Midbrain (tissue), 1 donor: ENCODE data around the gene CYP2D6.
A peak's percentile ranks its signal among the peaks of the same experiment; 100 is the strongest.
"Not testable (repeated sequence)": the region's sequence is repeated elsewhere in the genome, so short reads cannot be mapped to it uniquely, and the experiment has no call there.

Experiments
- DNase-seq: peaks from one replicate; lab custom pipeline; 2025; lab: John Stamatoyannopoulos, UW

CYP2D6 gene

DNA sequence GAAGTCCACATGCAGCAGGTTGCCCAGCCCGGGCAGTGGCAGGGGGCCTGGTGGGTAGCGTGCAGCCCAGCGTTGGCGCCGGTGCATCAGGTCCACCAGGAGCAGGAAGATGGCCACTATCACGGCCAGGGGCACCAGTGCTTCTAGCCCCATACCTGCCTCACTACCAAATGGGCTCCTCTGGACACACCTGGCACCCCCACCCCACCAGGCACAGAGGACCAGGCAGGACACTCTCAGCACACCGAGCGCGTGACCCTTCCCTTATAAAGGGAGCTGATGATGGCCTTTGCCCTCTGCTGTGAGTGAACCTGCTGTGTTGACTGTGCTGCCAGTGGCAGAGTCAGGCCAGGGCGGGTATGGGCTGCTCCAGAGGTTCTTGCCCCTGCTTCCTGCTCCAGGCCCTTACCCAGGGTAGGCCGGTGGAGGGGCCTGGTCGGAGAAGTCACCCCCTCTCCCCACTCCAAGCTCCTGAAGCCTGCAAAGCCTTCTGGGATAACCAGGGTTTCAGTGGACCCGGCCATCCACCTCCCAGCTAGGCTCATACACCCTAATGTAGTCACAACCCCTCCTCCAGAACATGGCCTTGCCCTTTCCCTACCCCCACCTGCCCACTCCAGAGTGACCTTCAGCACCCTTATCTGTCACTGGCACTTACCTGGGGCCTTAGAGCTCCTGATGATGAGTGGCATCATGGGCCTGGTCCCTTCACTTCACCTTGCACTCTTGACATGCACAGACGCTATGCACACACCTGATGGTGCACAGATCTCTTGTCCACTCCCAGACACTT lies at the start of gene CYP2D6:
Gene CYP2D6, minus strand, starts transcription at position 172 of the 793 bp plus-strand sequence. Its CDS starts 19 bp downstream, at position 153.
- not testable (repeated sequence) for DNase-seq

DNA sequence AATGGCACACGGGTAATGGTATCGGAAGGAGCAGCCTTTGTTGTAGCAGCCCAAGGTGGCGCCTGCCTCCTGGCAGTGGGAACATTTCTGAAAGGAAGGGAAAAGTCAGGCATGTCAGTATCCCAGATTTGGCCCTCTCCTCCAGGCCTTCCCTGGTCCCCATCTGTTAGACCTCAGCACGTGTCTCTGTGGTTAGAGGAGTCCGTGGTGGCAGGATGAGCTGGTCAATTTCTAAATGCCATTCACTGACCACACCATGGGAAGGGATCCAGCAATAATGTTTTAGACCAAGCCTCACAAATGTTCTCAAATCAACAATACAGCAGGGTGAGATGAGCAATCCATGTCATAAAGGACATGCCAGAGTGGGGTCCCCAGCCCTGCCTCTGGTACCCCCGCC lies 49.0 kb upstream of the CYP2D6 start:
- no peak for DNase-seq

DNA sequence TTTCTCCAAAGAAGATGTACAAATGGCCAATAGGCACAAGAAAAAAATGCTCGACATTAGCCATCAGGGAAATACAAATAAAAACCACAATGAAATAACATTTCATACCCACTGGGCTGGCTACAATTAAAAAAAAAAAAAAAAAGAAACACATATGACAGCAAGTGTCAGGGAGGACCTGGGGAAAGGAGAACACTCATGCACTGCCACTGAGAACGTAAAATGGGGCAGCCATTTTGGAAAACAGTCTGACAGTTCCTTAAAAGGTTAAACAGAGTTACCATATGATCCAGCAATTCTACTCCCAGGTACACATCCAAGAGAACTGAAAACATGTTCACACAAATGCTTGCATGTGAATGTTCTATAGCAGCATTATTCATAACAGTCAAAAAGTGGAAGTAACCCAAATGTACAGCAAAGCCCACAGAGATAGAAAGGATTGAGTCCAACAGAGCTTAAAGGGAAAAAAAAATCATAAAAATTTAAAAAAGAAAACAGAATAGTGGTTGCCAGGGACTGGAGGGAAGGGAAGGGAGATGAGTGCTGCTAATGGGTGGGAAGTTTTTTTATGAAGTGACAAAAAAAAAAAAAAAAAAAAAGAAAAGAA lies 48.4 kb upstream of the CYP2D6 start:
- DNase-seq = no peak

DNA sequence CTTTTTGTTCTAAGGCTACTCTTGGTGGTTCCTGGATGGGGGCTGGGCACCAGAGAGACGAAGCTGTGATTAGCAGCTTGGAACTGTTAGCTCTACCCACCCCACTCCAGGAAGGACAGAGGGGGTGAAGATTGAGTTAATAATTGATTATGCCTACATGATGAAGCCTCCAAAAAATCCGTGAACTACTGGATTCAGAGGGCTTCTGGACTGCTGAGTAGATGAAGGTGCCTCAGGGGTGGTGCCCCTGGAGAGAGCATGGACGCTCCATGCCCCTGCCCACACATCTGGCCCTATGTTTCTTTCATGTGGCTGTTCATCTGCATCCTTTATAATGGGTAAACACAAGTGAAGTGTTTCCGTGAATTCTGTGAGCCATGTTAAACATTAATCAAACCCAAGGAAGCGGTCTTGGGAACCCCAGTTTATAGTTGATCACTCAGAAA lies 47.3 kb upstream of the CYP2D6 start:
- no peak for DNase-seq

DNA sequence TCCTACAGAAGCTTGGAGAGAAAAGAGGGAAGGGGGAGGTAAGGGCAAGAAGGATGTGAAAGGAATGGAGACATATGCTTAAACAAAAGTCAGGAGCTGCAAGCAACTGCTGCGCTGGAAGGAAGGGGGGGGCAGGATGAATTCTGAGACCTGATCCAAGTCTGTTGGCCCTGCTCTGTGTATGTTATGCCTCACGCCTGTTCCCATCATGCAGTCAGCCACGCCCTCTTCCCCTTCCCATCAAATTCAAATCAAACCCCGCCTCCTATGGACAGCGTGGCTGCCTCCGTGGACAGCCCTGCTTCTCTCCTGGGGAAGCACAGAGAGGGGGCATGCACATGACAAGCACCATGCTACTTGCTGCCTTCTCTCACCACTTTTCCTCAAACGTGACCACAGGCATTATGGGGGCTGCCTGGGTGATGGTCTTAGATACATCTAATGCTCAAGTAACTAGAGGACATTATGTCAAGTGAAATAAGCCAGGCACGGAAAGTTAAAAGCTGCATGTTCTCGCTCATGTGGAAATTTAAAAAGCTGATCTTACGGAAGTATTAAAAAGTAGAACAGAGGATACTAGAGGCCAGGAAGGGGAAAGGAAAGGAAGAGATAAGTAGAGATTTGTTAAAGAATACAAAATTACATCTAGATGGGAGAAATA lies 45.8 kb upstream of the CYP2D6 start:
- no peak for DNase-seq

DNA sequence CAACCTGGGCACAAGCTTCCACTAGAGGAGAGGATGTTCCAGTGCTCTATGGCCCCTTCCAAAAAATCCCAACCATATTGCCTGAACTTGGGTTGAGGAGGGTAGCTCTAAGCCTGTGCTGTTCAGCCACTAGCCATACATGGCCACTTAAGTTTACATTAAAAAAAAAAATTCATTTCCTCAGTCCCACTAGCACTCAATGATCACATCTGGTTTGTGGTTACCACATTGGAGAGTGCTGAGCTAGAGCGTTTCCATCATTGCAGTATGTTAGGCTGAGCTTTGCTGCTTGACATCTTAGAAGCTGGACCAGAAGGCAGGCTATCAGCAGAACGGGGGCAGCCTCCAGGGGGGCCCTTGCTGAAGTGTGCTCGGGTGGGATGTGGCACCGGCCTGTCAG lies 43.5 kb upstream of the CYP2D6 start:
- no peak for DNase-seq

GRCh38 chr22:42173183-42173926 lies 42.7 kb upstream of the CYP2D6 start:
- DNase-seq = no peak

DNA sequence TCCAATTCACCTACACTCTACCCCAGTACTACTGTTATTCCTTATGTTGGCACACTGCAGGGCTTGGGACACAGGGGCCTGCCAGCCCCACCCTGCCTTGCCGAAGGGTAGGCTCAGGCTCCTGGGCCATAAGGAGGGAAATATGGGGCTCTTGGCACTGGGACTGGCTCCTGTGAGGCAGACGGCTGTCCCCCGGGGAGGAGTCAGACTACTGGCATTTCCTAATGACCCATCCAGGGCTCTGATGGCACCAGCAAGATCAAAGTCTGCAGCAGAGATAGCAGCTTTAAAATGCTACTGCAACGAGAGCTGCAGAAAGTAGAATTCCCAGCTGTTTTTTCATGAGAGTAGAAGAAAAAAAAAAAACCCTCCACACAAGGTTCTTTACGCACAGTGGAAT lies 42.2 kb upstream of the CYP2D6 start:
- DNase-seq = no peak

DNA sequence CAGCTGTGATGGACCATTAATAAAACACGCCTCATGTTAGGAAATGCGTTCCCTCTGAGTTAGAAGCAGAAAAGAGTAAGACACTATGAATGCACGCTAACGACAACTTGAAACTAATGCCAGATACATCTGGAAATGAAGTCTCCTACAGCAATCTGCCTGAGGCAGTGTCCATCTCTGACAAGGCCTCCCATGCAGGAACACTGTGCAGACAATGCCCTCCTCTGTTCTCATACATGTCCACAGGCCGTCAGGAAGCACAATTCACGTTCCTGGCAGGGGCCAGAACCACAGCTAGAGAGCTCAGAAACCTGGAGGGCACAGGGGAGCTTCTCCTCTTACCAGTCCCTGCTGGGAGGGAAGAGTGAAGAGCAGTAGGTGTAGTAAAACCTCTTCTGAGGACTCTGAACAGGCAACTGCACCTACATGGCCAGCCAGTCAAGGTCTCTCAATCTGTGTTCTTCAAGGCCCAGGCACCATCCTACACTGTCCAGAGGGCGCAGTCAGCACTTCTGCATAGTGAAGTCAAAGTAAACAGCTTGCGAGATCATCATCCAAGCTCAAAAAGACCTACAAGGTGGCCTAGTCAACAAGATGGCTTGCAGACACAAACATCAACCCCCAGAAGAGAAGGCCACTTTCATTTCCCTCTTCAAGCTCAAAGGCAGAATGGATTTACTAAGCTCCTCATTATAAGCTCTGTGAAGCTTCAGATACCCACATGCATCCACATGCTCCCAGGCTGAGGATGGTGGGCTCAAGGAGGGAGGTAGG lies 41.5 kb upstream of the CYP2D6 start:
- no peak for DNase-seq

- DNase-seq = no peak
Measured at GRCh38 chr22:42171417-42171816, 40.8 kb upstream of the CYP2D6 start.

- no peak for DNase-seq
Measured at GRCh38 chr22:42170946-42171345, 40.3 kb upstream of the CYP2D6 start.

GRCh38 chr22:42169055-42169469 lies 38.5 kb upstream of the CYP2D6 start:
- DNase-seq = peak; percentile 83

DNA sequence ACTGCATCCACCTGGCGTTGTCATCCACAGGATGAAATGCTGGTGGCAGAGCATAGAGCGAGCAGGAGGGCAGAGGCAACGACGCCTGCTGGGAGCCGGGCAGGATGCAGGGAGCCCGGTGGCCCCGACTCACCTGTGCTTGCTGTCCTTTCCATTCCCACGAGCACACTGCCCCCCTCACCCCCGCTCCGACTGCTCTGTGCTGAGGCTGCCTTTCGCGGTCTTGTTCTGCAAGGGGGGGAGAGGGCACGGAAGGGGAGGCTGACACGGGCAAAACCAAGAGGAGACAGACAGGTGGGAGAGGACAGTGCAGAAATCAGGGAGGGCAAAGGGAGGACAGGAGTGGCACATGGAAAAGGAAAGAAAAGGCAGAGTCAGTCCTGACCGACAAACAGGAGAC lies 37.9 kb upstream of the CYP2D6 start:
- no peak for DNase-seq

- no peak for DNase-seq
Measured at GRCh38 chr22:42167066-42167465, 36.5 kb upstream of the CYP2D6 start.

GRCh38 chr22:42164901-42165300 lies 34.3 kb upstream of the CYP2D6 start:
- DNase-seq = no peak

DNA sequence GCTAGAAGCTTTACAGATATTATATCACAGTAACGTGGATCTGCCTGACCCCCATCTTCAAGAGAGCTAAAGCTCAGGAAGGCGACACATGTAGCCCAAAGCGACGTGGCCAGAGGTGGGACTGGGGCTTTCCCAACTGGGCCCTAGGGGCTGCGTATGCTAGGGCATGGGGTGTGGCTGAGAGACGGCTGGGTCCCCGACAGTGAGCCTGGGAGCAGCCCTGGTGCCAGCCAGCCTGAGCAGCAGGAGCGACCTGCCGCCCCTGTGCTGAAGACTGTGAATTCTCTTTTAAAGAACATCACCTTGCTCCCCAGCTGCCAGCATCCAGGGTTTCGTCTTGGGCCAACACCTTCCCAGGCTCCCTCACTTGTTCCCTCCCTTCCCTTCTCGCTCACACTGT lies 32.9 kb upstream of the CYP2D6 start:
- DNase-seq = no peak

GRCh38 chr22:42162728-42163489 lies 32.3 kb upstream of the CYP2D6 start:
- no peak for DNase-seq

- DNase-seq = no peak
Measured at GRCh38 chr22:42160830-42161696, 30.5 kb upstream of the CYP2D6 start.

DNA sequence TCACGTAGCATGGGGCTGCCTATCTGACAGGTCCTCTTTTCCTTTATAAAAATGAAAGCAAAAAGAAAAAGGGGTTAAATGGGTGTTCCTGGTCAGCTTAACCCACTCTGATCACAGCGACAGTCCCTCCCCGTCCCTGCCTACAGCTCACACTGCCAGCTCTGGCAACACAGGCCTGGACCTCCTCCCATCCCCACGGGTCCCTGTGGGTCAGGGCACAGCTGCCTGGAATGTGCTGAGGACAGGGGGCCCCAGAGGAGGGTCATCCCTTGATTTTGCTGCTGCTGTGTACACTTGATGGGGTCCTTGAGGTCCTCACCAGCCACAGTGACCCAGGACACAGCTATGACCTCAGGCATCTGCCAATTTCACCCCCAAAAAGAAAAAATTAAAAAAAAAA lies 29.6 kb upstream of the CYP2D6 start:
- DNase-seq = no peak
